ENCODE results near the gene STARD5.
A peak's percentile ranks its signal among the peaks of the same experiment; 100 is the strongest.

The STARD5 gene

DNA sequence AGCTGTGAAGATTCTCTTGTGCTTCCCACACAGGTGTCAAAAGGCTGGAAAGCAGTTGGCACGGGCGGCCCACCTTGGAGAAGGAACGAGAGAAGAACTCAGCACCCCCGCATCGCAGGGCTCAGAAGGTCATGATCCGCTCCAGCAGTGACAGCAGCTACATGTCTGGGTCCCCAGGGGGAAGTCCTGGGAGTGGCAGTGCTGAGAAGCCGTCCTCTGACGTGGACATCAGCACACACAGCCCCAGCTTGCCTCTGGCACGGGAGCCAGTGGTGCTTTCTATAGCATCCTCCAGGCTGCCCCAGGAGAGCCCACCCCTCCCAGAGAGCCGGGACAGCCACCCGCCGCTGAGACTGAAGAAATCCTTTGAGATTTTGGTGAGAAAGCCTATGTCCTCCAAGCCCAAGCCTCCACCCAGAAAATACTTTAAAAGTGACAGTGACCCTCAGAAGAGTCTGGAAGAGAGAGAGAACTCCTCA is 31.4 kb downstream of the STARD5 start:
- DNase-seq: no peak

DNA sequence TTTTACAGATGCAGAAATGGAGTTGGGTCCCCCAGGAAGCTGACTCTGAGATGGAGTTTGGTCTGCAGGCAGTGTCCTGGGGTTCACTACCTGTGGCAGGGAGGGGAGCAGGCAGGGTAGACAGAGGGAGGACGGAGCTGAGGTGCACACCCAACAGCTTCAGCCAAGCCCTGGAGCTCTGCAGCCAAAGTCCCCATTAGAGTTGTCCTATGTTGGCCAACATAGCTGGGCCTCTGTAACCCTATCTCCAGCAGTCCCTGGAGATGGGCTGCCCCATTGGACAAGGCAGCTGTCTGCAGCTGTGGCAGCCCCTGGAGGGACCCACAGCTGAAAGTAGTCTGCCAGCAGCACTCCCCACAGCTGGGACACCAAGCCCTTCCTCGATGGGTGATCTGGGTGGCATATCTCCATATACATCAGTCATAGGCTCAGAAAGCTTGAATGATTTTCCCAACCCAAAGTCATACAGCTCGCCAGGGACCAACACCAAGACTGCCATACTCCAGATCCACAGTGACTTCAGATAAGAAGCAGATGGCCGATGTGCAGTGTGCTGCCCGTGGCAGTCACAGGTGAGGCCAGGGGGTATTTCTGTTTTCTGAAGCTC is 31.9 kb downstream of the STARD5 start:
- no peak for DNase-seq

DNA sequence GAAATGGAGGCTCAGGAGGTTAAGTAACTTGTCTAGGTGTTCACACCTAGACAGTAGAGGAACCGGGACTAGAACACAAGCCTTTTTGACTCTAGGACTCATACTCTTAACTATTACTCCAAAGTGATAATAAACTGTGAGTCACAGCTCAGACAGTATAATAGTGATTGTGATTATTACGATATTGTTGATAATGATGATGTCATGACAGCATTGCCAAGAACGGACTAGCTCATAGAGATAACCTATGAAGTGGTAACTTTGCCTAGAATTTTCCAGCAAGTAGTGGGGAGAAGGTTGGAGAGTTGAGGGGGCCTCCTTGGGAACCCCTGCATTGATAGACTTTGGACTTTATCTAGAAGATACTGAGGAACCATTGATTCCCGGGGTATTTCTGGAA is 34.0 kb downstream of the STARD5 start:
- DNase-seq: no peak

DNA sequence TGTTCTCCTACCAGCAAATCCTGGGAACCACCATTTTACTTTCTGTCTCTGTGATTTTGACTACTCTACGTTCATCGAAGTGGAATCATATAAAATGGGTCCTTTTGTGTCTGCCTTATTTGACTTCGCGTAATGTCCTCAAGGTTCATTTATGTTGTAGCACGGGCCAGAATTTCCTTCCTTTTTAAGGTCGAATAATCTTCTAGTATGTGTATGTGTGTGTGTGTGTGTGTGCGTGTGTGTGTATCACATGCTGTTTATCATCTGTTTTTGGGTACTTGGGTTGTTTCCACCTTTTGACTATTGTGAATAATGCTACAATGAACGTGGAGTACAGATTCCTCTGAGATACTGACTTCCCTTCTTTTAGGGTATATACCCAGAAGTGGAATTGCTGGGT is 35.3 kb downstream of the STARD5 start:
- DNase-seq: no peak

DNA sequence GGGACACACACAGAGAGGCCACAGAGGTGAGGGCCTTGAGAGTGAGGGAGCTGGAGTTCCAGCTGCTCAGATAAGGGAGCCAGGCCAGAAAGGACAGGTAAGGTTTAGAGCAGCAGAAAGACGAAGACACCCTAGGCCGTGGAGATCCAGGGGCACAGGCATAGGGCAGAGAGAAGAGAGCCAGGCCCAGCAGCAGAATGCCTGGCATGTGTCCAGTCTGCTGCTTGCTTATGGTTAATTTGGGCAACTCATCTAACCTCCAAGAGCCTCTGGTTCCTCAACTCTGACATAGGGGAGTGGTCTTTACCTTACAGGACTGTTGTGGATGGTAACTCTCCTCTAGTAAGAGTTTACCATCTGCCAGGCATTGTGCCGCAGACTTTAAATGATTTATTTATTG is 35.9 kb downstream of the STARD5 start:
- peak in 1 of 14 donors; percentile 37 for DNase-seq

DNA sequence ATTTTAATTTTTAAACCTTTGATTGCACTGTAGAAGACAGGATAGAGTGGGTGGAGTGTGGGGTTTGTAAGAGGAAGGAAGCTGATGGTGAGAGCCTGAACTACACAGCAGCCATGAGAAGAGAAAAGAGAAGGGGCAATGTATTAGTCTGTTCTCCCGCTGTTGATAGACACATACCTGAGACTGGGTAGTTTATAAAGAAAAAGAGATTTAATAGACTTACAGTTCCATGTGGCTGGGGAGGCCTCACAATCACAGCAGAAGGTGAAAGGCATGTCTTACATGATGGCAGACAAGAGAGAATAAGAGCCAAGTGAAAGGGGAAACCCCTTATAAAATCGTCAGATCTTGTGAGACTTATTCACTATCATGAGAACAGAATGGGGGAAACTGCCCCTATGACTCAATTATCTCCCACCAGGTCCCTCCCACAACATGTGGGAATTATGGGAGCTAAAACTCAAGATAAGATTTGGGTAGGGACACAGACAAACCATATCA is 37.3 kb downstream of the STARD5 start:
- DNase-seq: no peak

DNA sequence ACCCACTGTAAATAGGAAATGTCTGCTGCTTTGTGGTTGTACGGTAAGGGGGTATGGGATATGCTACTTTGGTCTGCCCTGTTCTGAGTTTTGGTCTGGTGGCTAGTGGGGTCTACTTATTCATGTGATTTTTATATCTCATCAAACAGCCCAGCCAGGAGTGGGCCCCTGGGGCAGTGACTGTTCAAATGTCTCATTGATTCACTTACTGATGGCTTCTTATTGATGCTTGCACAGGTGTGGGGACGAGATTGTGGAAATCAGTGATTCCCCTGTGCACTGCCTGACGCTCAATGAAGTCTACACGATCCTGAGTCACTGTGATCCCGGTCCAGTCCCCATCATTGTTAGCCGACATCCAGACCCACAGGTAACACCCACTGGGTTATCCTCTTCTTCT is 38.5 kb downstream of the STARD5 start:
- DNase-seq: no peak

DNA sequence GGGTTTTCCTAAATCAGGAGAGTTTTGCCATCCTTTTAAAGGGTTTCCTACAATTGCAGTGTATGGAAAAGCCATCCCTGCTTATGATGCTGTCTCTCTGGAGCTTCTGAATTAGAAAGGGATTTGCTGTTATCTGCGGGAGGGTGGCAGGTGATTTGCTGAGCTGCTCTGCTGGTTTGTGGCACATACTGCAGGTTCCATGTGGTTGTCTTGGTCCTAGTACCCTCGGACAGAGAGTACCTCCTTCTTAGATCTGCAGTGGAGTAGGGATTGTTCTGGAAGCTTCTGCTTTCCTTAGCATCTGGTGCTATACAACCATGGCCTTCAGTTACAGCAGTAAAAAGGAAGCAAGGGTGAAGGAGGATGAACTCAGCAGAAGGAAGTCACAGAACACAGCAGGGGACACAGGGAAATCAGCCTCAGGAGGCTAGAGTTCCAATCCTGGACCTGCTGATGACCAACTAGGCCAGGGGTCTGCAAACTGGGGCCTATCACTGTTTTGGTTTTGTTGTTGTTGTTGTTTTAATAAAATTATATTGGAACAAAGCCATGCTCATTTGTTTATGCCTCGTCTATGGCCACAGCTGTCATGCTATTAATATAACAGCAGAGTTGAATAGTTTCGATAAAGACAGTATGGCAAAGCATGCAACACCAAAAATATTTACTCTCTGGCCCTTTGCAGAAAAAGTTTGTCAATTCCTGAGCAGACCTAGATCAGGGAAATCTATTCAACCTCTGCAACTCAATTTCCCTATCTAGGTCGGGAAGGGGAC is 39.5 kb downstream of the STARD5 start:
- DNase-seq: no peak

DNA sequence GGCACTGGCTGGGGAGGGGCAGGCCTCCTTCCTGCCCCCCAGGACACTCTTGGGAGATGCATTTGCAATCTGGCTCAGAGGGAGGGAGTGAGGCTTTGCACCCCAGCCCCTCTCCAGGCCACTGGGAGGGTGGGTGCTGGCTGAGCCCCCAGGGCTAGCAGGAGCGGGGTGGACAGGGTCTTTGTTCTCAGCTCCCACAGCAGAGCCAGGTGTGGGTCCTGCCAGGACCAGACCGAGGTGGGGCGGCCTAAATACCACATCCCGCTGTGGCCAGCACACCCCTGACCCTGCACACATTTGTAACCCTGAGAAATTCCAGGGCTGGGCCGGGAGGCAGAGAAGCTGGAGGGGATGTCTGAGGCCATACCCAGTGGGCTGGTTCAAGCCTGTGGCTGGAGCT is 41.0 kb downstream of the STARD5 start:
- no peak for DNase-seq

DNA sequence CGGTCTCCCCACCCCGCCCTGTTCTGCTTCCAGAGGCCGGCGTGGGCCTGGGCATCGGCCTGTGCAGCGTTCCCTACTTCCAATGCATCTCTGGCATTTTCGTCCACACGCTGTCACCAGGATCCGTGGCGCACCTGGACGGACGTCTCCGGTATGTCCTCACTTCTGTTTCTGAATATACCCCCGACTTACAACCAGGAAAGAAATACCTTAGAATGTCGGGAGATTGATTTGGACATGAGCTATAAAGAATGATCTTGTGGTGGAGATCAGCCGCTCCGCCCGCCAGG is 41.4 kb downstream of the STARD5 start:
- no peak for DNase-seq

DNA sequence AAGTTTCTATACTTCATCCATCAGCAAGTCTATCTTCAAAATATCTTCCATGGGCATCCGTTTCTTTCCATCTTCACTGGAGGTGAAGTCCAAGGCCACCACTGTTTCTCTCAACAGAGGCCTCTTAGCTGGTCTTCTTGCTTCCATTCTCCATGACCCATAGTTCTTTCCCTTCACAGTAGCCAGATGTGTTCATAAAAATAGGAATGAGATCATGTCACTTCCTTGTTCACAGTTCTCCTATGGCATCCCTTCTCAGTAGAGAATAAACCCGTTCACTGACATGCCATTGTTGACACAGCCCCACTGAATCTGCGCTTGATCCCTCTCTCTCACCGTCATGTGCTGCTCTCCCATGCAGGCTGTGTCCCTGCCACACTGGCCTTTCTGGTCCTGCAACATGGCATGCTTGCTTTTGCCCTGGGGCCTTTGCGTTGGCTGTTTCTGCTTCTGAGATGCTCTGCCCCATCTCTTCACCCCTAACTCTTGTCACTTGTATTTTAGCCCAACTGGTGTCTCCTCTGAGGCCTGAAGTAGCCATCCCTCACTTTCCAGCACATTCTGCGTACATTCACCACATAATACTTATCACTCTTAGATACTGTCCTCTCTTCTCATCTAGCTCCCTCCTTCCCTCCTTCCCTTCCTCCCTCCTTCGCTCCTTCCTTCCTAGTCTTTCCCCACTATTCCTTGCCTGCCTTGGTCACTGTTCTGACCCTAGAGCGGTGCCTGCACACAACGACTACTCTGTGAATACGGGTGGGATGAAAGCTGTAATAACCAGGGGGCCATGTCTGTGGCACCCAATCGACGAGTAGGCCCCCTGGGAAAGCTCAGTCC is 42.0 kb downstream of the STARD5 start:
- DNase-seq: no peak

DNA sequence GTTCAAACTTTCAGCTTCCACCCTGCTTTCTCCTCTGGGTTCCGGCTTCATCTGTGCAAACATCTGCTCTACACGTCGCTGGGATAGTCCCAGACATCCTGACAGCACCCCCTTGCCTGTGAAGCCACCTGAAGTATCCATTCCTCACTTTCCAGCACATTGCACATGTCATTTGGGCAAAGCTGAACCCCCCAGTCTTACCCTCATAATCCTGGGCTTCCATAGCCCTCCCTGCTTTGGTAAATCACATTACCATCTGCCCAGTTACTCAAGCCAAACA is 42.5 kb downstream of the STARD5 start:
- DNase-seq: no peak

DNA sequence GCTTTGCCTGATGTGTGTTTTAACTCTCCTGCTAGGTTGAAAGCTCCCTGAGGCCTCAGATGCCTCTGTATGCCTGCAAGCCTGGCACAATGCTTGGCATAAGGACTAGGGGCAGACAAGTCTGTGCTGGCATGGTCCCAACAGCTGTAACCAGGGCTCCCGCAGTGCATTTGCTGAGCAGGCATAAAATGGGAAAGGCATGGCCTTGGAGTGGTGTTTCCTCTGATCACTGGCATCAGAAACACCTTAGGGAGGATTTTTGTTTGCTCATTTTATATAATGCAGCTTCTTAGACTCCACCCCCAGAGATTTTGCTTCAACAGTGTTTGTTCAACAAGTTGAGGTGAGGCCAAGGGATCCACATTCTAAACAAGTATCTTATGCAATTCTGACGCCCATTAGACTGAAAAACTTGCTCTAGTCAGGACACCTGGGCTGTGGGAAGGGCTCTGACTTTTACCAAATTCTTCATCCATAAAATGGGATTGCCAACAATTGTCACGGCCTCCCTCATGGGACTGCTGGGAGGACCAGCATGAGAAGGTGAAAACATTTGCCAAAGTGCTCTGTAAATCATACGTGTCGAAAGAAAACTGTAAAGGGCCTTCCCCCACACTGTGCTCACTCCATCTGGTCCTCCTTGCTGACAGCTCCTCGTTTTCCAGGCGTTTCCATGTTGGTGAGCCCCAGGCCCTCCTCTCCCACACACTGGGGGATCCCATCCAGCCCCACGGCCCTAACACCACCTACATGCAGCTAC is 43.1 kb downstream of the STARD5 start:
- DNase-seq: peak in 1 of 14 donors; percentile 22

DNA sequence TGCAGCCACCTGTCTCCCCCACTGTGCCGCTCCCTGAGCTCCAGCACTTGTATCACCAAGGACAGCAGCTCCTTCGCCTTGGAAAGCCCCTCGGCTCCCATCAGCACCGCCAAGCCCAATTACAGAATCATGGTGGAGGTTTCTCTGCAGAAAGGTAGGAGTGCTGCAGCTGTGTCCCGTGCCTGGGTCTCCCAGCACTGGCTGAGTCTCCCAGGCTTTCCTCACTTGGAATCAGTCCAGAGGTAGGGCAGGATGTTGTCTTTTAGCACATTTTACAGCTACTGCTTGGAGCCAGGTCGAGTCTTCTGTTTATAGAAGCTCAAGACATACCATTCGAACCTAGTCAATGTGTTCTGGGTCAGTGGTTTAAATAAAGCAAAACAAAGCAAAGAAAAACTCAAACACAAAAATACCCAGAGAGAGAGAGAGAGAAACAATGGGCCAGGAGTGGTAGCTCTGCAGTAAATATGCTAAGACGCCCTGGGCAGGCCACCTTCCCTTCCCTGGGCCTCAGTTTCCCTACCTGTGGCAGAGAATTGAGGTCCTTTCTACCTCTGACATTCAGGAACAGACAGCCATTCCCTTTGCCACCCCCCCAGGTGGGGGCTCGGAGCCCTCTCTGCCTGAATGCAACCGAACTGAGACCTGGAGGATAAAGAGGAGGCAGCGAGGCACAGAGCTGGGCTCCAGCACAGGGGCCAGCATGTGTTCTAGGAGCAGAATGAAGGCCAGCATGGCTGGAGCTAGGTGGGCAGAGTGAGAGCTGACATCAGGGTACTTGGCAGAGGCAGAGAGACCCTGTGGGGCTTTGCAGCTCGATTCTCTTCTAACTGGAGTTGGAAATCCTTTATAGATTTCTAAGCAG is 44.1 kb downstream of the STARD5 start:
- no peak for DNase-seq

DNA sequence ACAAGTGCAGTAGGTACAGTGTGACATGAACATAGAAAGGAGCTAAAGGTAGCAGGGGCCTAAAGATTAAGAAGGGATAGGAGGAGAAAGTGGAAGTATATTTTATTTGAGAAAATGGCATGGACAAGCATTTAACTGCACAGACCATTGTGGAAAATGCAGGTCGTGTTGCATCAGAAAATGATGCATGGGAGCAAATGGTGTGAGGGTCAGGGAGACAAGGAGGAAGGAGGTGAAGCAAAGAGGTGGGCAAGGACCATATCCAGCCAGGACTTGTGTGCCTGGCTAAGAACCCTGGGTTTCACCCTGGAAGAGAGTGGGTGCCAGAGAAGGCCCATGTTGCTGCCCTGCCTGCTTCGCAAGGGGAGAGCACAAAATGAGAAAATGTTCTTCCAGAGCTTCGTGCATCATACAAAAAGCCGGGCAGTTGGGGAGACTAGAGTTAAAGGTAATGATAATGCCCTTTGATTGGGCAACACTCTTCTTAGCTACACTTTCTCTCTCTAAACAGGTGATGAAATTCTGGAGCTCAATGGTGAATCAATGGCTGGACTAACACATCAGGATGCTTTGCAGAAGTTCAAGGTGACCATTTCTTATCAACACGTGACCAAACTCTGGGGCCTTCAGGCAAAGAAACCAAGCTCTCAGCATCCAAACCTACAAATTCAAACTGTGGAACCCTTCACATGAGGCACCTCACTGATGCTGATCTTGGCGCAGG is 45.5 kb downstream of the STARD5 start:
- DNase-seq: no peak

DNA sequence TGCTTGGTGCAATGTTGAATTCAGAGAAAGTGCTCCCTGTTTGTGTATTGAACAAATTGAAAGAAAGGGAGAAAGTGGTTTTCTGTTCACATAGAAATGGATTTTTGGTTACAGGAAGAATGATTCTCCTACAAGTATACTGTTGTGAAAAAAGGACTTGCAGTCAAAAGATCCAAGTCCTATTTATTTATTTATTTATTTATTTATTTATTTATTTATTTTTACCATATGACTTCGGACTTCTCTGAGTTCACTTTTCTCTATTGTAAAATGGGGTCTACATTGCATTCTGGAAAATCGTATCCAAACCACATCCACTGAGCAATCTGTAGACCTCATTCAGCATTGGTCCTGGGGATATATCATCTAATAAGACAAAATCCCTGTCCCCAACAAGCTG is 46.1 kb downstream of the STARD5 start:
- no peak for DNase-seq

DNA sequence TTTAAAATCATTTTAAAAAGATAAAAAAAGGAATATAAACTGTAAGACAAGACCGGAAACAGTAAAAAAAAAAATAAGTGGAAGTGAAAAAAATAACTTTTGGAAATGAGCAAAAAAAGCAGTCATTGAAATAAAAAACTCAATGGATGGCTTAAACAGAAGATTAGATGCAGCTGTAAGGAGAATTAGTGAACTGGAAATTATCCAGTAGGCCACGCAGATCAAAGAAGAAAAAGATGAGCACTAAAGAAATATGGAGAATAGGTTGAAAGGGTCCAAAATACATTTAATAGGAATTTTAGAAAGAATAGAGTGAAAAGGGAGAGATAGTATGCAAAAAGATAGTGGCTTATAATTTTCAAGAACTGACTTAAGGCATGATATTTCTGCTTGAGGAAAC is 47.0 kb downstream of the STARD5 start:
- DNase-seq: no peak

DNA sequence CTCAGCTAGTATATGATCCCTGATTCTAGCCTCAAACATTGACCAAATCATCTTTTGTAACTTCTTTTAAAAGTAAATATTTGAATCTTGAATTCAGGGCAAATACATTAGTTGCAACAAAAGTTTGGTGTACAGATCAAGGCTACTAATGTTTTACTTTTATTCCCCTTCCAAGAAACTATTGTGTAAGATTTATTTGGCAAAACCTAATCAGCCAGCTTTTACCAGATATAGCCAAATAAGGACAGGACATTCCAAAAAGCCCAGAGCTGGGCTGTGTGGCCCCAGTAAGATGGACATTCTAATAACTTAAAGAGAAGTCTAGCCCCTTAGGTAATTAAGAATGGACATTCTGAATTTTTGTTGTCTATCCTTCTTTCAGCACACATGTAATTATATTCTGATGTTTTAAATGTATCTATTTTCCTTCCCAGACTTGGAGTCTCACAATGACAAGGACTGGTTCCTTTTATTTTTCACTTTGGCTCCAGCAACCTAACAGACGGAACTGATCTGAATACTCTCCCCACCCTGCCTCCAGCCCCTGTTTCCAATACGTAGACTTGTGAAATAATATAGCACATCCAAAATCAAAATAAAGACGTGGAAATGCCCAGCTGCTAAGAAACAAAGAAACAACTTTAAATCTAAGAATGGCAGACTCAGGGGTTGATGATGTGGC is 48.1 kb downstream of the STARD5 start:
- DNase-seq: no peak

DNA sequence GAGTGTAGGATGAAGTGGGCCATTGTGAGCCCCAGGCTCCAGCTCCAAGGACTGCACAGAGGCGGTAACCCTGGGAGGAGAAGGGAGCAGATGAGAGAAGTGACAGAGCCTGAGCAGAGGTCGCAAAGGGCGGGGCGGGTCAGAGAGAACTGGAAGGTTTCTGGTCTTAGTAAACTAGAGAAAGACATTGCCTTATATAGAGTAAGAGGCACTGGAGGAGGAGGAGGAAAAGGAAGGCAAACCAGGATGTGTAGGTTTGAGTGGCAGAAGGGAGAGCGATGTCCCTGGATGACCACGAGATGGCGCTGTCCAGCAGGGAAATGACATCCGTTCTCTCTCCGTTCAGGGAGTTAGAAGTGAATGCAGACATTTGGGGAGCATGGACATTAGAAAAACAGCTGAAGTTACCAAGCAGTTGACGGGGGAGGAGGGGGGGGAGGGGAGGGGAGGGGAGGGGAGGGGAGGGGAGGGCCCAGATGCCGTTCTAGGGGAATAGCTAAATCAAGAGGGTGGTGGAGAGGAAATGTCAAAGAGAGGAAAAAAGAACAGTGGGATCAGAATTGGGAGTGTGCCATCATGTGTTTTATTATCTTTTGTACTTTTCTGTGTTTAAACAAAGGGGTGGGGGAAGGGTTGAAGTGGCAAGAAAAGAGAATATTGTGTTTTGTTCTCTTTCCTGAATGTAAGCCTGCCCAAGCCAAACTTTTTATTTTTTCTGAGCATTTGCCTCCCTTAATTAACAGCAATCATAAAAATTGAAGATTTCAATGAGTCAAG is 48.8 kb downstream of the STARD5 start:
- DNase-seq: peak in 12 of 14 donors; percentile 12 to 78 (median 56)

DNA sequence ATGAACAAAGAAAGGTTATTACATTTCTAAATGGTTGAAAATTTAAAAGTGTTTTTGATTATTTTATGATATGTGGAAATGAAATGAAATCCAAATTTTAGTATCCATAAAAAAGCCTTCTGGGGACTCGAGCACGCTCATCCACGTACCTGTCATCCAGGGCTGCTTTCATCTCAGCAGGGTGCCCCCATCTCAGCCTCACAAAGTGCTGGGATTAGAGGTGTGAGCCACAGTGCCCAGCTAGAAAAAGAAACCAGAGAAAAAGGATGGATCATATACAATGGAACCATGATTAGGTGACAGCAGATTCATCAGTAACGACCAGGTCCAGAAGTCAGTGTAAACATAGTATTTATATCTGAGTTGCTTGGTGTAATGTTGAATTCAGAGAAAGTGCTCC is 49.7 kb downstream of the STARD5 start:
- DNase-seq: no peak
